Ovary (tissue), 9 donors: ENCODE results near the gene WIF1. TPM values are rescaled to one million over a fixed set of nuclear protein-coding genes. Genes with fewer than 3 reads are reported as not detected.

Experiments
- DNase-seq, 5 donors: peaks; one replicate each; pipeline ENCODE4 v3.0.0-alpha.2; 2019 to 2020
- H3K27ac ChIP-seq, 2 donors: fragments of 200-600 bp; one replicate each; pipeline versions ENCODE4 v1.5.1 to v1.8.0; 2019 to 2022
- H3K27me3 ChIP-seq: fragments of 200-600 bp; one replicate; pipeline ENCODE4 v1.8.0; 2022
- H3K36me3 ChIP-seq: fragments of 200-600 bp; sonication (generic); one replicate; pipeline ENCODE4 v1.5.1; 2019
- H3K4me1 ChIP-seq: one replicate; pipeline ENCODE4 v1.8.1; 2013; ENCODE audit warnings: mild to moderate bottlenecking, moderate library complexity; ENCODE audit not compliant: insufficient read depth
- H3K4me3 ChIP-seq: fragments of 200-600 bp; sonication (generic); one replicate; pipeline ENCODE4 v1.5.1; 2017
- H3K9me3 ChIP-seq, 2 donors: fragments of 200-600 bp in 1 of 2; sonication (generic) in 1 of 2; one replicate each; pipeline versions ENCODE4 v1.5.1 to v1.8.1; 2013 to 2019; ENCODE audit warnings: mild to moderate bottlenecking in 1 of 2, moderate library complexity in 1 of 2
- EP300 ChIP-seq: sonication (generic); formaldehyde crosslinking; IDR thresholded peaks from one replicate; pipeline ENCODE4 v1.6.1; 2017; ENCODE audit warnings: antibody characterized with exemption
- POLR2A ChIP-seq: fragments of 450-650 bp; IDR thresholded peaks from one replicate; pipeline ENCODE4 v1.6.1; 2017; ENCODE audit warnings: antibody characterized with exemption, mild to moderate bottlenecking, moderate library complexity
- WGBS, 3 donors: extraction: QIAGEN DNeasy Blood & Tissue Kit in 1 of 3; methylation state at CpG; one replicate each; pipeline versions ENCODE4 v1.1.5 to v1.1.7; 2013 to 2017; 5-methylcytosine and 5-hydroxymethylcytosine counted together
- intact Hi-C, 4 donors: fragments of 100-400 bp; cut with DNase I; formaldehyde crosslinking; loops; one replicate each; pipeline versions ENCODE4 v1.11.0 to v1.15.1; 2022 to 2023
- polyA plus RNA-seq, 2 donors: library from polyadenylated mRNA; stranded (reverse); fragments of 200-250 nt in 1 of 2; fragments of 350-450 nt in 1 of 2; fragmentation: Illumina TruSeq in 1 of 2; extraction: RNeasy Lipid Tissue Mini Kit (QIAGEN cat#74804) in 1 of 2; gene quantifications; one replicate each; pipeline ENCODE4 v1.2.3, GENCODE V29; 2013 to 2014
- total RNA-seq, 7 donors: library from RNA; depleted of rRNA in 2 of 7; stranded (reverse); fragments of >200 nt in 2 of 7; fragmentation: NEBNext Ultra II Directional in 3 of 7; extraction: Animal tissue kit (Norgen Biotek cat#: 25700) in 3 of 7; gene quantifications; one replicate each; pipeline versions ENCODE4 v1.1.0 to v1.2.4, GENCODE V29; 2016 to 2023
- TF ChIP-seq, protein P1 (sequence below), 3 donors: fragments of 450-650 bp in 2 of 3; fragments of 200-600 bp in 1 of 3; IDR thresholded peaks; one replicate each; pipeline versions ENCODE4 v1.5.1 to v1.8.0; 2016 to 2022; ENCODE audit warnings: antibody characterized with exemption in 3 of 3, mild to moderate bottlenecking in 1 of 3
- donor health status: DM: no; HTN: no; CAD: no; lungs with moderate emphysema.
- donor health status: DM: no; HTN: no; CAD: no.
- donor health status: Bipolar disorder and iron deficiency.
- donor health status: DM: yes; HTN: yes; CAD: no.
- donor health status: DM: no; HTN: no; CAD: no.
- donor health status: DM: yes; HTN: yes; CAD: no.

The WIF1 gene
- total and polyA plus RNA-seq, 9 donors, result 0.11 to 6.7 (median 2.0) TPM; not detected in 4

DNA sequence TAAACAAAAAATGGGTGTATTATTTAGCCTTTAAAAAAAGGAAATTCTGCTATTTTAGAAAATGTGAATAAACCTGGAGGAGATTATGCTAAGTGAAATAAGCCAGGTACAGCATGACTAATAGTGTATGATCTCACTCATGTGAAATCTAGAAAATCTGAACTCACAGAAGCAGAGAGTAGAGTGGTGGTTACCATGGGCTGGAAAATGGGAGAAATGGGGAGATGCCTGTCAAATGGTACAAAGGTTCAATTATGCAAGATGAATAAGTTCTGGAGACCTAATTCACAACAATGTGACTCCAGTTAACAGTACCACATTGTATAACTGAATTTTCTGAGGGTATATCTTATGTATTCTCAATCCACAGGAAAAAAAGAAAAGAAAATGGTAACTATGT lies 30.9 kb upstream of the WIF1 start:
- TF ChIP-seq POLR2A (no peak), EP300 (no peak)
- TF ChIP-seq, protein P1, sequence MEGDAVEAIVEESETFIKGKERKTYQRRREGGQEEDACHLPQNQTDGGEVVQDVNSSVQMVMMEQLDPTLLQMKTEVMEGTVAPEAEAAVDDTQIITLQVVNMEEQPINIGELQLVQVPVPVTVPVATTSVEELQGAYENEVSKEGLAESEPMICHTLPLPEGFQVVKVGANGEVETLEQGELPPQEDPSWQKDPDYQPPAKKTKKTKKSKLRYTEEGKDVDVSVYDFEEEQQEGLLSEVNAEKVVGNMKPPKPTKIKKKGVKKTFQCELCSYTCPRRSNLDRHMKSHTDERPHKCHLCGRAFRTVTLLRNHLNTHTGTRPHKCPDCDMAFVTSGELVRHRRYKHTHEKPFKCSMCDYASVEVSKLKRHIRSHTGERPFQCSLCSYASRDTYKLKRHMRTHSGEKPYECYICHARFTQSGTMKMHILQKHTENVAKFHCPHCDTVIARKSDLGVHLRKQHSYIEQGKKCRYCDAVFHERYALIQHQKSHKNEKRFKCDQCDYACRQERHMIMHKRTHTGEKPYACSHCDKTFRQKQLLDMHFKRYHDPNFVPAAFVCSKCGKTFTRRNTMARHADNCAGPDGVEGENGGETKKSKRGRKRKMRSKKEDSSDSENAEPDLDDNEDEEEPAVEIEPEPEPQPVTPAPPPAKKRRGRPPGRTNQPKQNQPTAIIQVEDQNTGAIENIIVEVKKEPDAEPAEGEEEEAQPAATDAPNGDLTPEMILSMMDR (IDR thresholded peaks at IDR 0.05), result no peak
- Histone ChIP-seq H3K36me3 (no peaks in the 10 kb centered on the region), H3K4me1 (no peaks in the 10 kb centered on the region), H3K27me3 (no peaks in the 10 kb centered on the region), H3K27ac (no peak overlapping the region), H3K4me3 (no peak overlapping the region), H3K9me3 (no peaks in the 10 kb centered on the region)
- intact Hi-C loops, result no loop called here
- DNase-seq, result no peak

DNA sequence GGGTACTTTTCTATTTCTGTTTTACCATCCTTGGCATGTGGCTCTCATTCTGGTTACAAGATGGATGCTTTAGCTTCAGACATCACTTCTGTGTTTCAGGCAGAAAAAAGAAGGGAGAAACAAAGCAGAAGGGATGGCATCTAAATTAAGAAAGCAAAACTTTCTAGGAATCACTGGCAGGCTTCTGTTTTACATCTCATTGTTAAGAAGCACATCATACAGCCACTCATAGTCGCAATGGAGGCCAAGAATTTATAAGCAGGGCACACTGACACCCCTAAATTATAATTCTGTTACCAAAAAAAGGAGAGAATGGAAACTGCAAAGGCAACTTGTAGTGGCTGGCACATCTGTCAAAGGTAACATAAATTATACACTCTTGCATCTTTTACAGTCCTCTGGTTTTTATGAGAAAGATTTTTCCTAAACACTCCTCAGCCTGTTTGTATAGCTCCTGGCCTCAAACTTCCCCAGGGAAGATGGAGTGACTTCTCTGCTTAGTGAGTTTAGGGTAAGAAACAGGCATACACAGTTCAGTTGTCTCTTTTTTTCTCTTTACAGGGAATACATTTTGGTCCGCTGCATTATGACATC lies 26.3 kb upstream of the WIF1 start:
- Histone ChIP-seq H3K27ac (no peak overlapping the region), H3K27me3 (no peaks in the 10 kb centered on the region), H3K4me1 (no peaks in the 10 kb centered on the region), H3K9me3 (no peaks in the 10 kb centered on the region), H3K36me3 (no peaks in the 10 kb centered on the region), H3K4me3 (no peak overlapping the region)
- no peak for TF ChIP-seq POLR2A
- TF ChIP-seq, protein P1 (IDR thresholded peaks at IDR 0.05), result no peak
- TF ChIP-seq EP300, result no peak
- WGBS, 3 donors, result 72 to 82% (median 78%) methylated on average over 2 of the region's 2 CpGs
- intact Hi-C loops, result no loop called here
- no peak for DNase-seq

DNA sequence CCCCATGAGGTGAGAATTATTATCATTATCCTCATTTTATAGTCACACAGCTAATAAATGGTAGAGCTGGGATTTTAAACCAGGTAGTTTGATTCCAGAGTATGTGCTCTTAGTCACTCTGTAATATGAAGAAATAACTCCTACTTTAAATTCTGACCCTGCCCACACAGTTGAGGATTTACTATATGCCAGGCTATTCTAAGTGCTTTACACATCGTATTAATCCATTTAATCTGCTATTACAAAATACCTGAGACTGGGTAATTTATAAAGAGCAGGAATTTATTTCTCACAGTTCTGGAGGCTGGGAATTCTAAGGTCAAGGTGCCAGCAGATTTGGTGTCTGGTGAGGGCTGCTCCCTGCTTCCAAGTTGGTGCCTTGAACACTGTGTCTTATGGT lies 19.6 kb upstream of the WIF1 start:
- TF ChIP-seq, protein P1 (IDR thresholded peaks at IDR 0.05), result no peak
- no peak for TF ChIP-seq EP300
- TF ChIP-seq POLR2A, result no peak
- Histone ChIP-seq H3K27ac (no peak overlapping the region), H3K4me3 (no peak overlapping the region), H3K4me1 (no peaks in the 10 kb centered on the region), H3K9me3 (no peaks in the 10 kb centered on the region), H3K36me3 (no peaks in the 10 kb centered on the region), H3K27me3 (no peaks in the 10 kb centered on the region)
- no peak for DNase-seq
- 71 to 96% (median 85%) methylated on average over 1 of the region's 1 CpG for WGBS, 3 donors
- intact Hi-C loops, result no loop called here

DNA sequence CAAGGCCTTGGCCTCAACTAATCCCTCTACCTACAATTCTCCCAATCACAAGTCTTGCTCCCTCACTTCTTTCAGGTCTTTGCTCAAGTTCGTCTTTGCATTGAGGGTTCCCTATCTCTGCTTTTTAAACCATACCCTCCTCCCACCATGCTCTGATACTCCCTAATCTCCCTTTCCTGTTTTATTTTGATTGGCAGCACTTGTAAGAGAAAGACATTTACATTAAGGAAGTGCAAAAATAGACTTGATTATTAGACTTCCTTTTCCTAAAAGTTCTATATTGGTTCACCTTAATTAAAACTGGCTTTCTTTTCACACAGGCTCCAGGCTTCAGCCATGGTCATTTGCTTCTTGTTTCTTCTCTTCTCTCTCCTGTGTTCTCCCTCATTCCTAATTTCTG lies 18.3 kb upstream of the WIF1 start:
- intact Hi-C loops, result no loop called here
- Histone ChIP-seq H3K9me3 (no peaks in the 10 kb centered on the region), H3K4me3 (no peak overlapping the region), H3K27me3 (no peaks in the 10 kb centered on the region), H3K27ac (no peak overlapping the region), H3K4me1 (no peaks in the 10 kb centered on the region), H3K36me3 (no peaks in the 10 kb centered on the region)
- WGBS, 3 donors, result 19 to 26% (median 19%) methylated on average over 1 of the region's 1 CpG
- no peak for DNase-seq
- TF ChIP-seq, protein P1 (IDR thresholded peaks at IDR 0.05), result no peak
- TF ChIP-seq EP300 (no peak), POLR2A (no peak)
